GM21576 (cell line): ENCODE results near the gene PSME2.
"Not testable (repeated sequence)": the region's sequence is repeated elsewhere in the genome, so short reads cannot be mapped to it uniquely, and the experiment has no call there.

ENCODE experiments used
- ATAC-seq: cut with Tn5 transposase; IDR thresholded peaks from one replicate; pipeline ENCODE4 v1.9.1; 2021; ENCODE audit warnings: mild to moderate bottlenecking, moderate library complexity; ENCODE audit not compliant: unreplicated experiment

The PSME2 gene

DNA sequence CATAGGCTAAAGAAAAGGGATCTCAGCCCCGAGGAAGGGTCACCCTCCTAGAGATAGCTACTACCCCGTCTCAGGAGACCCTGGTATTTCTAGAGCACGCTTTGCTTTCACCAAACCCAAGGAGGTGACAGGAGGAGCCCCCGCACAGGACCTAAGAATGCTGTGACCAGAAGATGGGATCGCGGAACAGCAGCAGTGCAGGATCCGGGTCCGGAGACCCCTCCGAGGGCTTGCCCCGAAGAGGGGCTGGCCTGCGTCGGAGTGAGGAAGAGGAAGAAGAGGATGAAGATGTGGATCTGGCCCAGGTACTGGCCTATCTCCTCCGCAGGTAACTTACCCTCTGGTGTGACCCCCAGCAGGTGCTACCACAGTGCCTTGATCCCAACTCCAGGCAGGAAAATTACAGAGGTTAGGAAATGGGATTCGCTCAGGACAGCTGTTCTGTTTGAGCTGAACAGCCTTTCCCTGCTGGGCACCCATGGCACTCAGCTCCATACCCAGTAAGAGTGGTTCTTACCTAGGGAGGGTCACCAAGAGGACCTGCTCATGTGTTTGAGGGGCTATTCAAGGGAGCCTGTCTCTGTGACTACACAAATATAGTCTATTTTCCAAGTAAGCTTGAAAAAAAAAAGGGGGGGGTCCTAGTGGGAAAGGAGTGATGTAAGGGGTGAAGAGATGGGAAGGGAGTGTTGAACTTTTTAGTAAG is 30.8 kb downstream of the PSME2 start:
- ATAC-seq: no peak

DNA sequence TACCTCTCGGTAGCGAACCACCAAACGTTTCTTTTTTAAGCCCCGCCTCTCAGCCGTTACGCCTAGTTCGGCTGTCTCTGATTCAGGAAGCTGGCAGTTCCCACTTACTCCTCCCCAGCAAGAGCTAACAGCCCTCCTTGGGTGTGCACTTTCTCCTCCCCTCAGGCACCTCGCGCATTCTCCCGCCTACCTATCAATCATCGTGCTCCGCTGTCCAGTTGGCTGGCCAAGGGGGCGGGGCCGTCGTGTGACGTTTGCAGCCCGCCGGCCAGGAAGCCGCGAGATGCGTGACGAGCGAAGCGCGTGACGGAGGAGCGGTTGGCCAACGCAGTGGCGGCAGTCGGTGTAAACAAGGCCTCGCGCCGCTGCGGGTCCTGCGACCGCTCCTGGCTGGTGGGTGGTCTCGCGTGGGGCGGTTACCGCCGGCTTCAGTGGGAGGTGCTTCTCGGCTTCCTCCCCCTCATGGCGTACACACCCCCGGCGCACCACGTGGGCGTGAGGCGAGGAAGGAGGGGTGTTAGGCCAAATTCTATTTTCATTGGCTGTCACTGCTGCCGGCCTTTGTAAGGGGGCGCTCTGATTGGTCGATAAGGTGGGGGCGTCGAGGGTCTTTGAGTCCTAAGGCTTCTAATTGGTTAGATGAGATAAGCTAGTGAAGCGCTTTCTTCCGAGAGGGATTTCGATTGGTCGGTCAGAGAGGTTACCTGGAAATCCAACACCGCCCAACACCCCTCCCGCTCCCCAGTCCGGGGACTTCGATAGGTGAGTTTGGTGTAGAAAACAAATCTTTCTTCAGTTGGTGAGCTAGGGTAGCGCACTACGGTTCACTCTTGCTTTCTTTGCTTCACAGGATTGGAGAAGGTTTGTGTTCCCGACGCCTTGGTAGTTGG is 31.6 kb downstream of the PSME2 start, which contains the start of the genes DCAF11 and NRL:
DCAF11 (plus strand) TSS at position 246 of the 890 bp plus-strand sequence. CDS start 818 bp downstream, outside the sequence.
NRL (minus strand) TSS at position 418 of the 890 bp plus-strand sequence. CDS start 32,101 bp downstream, outside the sequence.
- ATAC-seq: peak; percentile 85

DNA sequence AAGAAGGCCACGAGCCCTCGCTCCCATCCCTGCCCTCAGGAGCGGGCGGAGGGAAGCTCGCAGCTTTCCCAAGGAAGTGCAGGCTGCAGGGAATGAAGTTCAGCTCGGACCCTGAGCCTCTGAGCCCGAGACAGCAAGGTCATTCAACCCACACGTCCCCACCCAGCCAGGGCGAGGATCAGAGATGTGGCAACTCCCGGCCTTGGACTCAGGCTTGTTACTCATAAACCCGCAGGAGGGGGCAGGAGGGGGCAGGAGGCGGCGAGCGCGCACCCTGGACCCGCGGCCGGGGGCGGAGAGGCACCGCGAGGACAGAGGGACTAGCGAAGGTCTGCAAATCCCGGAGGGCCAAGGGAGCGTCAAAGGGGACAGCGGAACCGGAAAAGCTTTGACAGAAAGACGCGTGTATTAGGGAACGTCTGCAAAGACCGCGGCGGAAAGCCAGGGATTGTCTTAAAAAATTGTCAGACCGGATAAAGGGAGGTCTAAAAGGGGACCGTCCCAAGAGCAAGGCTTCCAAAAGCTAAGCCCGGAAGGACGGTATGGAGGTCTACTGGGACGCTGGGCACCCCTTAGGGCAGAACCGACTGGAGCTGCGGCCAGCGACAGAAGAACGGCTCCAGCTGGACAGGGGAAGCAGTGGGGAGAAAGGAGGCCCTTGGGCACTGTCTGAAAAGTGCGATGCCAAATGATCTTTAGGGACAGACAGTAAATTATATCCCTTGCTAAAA is 32.4 kb downstream of the PSME2 start:
- peak; percentile 22 for ATAC-seq

DNA sequence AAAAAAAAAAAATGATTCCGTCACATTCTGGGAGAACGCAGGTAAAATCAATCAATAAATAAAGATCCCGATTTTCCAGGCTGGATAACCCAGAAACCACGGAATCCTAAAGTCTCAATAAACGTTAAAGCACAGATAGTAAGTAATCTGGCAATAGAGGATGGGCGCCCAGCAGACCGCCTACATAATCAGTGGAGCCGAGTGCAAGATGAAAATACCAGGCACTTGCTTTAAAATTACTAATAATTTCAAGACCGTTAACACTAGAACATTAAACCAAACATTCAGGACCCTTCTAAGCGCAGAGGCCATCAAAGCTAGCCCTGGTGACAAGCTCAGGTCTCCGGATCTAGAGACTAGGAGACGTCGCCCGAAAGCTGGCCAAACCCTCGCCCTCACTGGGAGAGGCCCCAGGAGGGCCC is 33.0 kb downstream of the PSME2 start:
- ATAC-seq: no peak

DNA sequence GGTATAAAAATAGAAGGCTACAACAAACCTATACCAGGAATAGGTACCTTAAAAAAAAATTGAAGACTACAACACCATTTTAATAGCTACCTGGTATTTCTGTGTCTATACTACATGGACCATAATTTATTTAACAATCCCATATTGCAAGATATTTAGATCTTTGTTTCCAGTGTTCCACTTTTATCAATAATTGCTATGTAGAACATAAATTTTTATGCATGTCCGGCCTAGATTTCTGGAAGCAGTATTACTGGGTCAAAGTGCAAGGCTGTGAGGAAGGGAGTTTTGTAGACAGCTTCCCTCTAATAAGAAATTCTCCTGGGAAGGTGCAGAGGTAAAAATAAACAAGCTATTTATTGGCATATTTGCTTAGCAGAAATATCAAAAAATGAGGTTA is 35.9 kb downstream of the PSME2 start:
- no peak for ATAC-seq

DNA sequence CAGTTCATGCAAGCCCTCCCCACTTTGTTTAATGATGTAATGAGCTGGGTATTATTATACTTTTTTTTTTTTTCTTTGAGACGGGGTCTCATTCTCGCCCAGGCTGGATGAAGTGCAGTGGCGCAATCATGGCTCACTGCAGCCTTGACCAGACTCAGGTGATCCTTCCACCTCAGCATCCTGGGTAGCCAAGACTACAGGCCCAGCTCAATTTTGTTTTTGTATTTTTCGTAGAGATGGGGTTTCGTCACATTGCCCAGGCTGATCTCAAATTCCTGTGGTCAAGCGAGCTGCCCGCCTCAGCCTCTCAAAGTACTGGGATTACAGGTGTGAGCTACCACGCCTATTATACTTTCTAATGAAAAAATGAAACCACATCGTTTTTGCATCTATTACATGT is 36.4 kb downstream of the PSME2 start:
- no peak for ATAC-seq

DNA sequence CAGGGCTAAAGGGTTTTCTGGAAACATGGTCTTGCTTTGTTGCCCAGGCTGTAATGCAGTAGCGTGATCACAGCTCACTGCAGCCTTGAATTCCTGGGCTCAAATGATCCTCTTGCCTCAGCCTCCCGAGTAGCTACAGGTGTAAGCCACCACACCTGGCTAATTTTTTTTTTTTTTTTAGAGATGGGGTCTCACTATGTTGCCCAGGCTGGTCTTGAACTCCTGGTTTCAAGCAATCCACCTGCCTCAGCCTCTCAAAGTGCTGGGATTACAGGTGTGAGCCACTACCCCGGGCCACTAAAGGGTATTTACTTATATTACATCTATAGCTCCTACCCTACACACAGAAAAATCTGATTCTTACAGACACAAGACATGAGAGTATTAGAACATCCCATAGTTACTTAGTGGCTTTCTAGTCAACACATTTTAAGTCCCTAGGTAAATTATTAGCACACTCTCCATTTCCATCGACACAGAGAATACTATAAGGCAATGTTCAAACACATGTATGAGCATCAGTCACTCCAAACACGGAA is 38.0 kb downstream of the PSME2 start:
- ATAC-seq: peak; percentile 35

DNA sequence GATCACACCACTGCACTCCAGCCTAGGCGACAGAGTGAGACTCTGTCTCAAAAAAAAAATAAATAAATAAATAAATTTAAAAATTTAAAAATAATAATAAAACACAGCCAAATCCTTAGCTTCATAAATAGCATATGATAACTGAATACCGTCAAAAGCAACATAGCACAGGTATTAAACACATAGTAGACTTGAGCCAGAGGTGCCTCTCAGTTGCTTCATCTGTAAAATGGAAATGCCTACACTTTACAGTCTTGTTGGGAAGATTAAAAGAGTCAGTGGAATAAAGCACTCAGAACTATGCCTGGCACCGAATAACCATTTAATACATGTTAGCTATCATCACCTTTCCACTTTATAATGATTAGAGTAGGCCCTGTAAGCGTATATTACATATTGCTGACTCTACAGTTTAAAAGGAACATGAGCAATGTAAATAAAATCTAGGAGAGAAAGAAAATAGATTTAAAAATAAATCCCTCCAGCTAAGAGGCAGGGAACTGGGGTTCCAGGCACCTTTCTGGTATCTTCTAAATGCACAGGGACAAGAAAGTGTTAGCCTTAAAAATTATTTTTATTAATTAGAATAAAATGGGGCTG is 39.6 kb downstream of the PSME2 start:
- no peak for ATAC-seq

DNA sequence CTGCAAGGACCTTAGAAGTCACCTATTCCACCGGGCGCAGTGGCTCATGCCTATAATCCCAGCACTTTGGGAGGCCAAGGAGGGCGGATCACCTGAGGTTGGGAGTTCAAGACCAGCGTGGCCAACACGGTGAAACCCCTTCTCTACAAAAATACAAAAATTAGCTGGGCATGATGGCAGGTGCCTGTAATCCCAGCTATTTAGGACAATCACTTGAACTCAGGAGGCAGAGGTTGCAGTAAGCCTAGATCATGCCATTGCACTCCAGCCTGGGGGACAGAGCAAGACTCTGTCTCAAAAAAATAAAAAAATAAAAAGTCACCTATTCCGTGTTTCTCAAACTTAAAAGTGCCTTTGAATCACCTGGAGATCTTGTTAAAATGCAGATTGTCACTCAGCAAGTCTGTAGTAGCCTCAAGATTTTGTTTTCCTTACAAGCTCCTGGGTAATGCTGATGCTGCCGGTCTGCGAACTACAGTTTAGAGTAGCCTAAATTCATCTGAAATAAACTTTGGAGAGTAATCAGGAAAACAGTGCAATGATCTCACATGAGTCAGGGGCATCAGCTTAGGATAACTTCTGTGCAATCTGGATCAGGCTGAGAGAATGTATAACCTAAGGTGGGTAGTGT is 40.7 kb downstream of the PSME2 start:
- not testable (repeated sequence) for ATAC-seq

DNA sequence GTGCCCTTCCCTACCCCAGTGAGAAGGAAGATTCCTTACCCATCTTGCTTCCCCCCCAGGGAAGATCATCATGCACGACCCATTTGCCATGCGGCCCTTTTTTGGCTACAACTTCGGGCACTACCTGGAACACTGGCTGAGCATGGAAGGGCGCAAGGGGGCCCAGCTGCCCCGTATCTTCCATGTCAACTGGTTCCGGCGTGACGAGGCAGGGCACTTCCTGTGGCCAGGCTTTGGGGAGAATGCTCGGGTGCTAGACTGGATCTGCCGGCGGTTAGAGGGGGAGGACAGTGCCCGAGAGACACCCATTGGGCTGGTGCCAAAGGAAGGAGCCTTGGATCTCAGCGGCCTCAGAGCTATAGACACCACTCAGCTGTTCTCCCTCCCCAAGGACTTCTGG is 43.0 kb downstream of the PSME2 start:
- ATAC-seq: no peak

DNA sequence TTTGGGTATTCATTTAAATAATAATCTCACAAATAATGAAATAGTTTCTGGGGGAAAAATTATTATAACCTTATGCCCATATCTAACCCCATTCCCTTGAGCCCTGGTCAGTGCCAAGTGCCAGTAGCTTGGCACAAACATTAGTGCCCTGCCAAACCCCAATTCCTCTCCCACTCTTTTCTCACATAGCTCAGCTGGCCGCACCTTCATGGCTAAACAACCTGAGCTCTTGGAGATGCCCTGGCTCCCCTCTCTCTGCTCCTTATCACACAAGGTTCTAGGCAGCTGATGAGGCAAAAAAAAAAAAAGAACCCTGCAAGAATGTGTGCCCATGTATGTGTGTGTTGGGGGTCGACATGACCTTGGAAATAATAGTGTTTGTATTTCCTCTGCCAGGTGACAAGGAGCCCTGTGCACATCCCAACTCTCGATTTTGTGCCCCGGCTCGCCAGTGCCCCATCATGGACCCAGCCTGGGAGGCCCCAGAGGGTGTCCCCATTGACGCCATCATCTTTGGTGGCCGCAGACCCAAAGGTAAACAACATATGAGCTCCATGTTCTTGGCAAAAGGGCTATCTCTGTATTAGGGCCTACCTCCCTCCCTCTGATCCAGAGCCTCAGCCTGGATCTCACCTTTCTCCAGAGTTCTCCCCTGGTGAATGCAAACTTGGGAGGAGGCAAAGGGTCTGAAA is 43.9 kb downstream of the PSME2 start:
- ATAC-seq: no peak

DNA sequence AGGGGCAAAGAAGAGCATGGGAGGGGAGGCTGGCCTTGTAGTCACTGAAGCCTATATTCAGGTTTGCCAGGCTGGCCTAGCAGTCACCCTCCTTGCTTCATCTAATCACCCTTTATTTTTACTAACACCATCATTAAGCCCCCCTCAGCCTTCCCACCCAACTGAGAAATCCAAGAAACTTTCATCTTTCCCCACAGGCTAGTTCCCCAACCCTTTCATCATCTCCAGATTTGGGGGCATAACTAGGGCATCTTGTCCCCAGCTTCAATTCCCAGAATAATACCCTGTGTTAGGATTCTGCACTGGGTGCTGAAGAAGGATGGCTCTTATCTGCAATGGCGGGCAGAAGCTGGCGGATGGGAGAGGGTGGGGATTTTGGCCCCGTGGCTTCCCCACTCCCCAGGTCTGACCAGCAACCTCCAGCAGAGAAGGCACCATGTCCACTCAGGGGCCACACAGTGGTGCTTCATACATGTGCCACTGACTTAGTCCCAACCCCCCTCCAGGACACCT is 45.4 kb downstream of the PSME2 start:
- ATAC-seq: no peak

DNA sequence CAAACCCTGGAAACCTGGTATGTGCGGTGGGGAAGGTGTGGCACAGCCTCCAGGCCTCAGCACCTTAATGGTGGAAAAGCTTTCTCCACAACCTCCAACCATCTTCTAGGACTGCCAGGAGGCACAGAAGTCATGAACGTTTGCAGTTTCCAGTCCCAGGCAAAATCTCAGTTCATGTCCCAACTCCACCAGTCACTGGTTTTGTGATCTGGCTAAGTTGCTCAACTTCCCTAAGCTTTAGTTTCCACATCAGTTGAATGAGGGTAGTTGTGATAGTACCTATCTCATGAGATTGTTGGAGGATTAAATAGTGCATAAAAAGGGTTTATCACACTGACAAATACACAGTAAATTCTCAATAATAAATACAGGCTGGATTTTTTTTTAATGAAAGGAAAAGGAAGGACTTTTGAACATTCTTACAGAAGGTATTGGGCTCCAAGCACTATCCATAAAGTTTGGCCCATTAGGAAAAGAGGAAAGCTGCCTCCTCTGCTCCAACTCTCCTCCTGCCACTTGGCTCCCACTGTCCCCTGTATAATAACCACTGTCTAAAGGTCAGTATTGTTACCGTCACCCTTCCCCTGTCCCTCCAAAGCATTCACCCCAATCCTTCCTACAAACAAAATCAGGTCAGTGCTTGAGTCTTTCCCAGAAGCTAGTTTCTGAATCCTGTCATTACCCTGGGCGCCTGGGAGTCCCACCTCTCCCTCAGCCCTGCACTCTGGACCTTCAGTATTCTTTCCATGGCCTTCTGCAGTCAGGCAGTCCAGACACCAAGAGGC is 46.0 kb downstream of the PSME2 start:
- no peak for ATAC-seq

DNA sequence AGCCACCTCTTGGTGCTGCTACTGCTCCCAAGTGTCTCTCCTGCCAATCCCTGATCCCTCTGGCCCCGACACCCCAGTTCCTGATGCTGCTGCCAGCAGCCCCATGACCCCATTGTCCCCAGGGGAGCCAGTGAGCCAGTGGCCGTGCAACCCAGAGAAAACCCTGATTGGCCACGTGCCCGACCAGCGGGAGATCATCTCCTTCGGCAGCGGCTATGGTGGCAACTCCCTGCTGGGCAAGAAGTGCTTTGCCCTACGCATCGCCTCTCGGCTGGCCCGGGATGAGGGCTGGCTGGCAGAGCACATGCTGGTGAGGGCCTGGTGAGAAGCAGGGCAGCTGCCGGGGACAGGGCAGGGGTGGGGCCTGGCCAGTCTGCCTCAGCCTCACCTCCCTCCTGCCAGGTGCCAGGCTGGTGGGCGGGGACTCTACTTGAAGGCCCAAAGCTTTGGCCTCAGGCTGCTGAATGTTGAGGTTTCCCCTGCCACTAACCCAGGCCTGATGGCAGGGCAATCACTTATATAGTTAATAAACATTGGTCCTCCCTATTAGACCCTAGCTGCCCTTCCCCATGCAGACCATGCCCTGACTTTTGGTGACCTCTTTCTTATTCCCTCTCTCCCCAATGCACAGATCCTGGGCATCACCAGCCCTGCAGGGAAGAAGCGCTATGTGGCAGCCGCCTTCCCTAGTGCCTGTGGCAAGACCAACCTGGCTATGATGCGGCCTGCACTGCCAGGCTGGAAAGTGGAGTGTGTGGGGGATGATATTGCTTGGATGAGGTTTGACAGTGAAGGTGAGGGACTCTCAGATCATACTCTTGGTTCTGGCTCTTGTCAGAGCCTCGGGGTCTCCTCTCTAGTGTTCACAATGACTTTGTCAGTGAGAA is 47.2 kb downstream of the PSME2 start:
- no peak for ATAC-seq

DNA sequence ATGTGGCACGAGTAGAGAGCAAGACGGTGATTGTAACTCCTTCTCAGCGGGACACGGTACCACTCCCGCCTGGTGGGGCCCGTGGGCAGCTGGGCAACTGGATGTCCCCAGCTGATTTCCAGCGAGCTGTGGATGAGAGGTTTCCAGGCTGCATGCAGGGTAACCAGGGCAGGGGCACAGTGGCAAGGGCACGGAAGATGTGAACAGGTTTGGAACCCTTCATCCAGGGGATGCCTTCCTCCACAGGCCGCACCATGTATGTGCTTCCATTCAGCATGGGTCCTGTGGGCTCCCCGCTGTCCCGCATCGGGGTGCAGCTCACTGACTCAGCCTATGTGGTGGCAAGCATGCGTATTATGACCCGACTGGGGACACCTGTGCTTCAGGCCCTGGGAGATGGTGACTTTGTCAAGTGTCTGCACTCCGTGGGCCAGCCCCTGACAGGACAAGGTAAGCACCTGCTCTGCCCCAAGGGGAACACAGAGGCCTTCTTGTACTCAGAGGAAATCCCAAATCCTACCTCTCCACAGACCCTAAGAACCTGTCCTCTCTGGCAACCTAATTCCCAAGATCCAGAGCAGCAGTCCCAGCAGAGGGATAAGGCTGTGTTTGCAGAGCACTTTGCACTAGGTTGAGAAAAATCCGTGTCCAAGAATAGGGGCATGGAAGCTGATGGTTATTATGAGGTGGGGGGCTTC is 48.0 kb downstream of the PSME2 start:
- no peak for ATAC-seq

DNA sequence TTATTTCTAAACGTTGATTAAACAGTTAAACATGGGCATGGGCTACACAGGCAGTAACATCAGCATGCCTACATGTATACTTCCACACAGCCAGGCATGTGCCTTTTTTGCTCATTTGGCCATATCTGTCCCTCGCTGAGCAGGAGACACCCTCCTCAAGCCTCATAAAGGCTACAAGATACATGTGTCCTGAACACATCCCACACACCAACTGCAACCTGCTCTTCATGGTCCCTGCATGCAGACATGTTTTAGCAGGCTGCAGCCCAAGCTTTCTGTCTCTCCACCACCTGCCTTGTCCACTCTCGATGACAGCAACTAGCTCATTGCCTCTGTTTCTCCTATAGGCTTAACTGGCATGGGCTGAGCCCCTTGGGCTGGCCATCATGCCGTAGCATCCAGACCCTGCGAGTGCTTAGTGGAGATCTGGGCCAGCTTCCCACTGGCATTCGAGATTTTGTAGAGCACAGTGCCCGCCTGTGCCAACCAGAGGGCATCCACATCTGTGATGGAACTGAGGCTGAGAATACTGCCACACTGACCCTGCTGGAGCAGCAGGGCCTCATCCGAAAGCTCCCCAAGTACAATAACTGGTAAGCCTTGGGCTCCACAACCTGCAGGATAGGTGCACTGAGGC is 49.7 kb downstream of the PSME2 start:
- no peak for ATAC-seq
